ENCODE data around the gene SCFD2. TPM values are rescaled to one million over a fixed set of nuclear protein-coding genes. Genes with fewer than 3 reads are reported as not detected.

SCFD2 gene
- total and polyA plus RNA-seq, 4 donors = 4.3 to 28.8 (median 7.4) TPM

DNA sequence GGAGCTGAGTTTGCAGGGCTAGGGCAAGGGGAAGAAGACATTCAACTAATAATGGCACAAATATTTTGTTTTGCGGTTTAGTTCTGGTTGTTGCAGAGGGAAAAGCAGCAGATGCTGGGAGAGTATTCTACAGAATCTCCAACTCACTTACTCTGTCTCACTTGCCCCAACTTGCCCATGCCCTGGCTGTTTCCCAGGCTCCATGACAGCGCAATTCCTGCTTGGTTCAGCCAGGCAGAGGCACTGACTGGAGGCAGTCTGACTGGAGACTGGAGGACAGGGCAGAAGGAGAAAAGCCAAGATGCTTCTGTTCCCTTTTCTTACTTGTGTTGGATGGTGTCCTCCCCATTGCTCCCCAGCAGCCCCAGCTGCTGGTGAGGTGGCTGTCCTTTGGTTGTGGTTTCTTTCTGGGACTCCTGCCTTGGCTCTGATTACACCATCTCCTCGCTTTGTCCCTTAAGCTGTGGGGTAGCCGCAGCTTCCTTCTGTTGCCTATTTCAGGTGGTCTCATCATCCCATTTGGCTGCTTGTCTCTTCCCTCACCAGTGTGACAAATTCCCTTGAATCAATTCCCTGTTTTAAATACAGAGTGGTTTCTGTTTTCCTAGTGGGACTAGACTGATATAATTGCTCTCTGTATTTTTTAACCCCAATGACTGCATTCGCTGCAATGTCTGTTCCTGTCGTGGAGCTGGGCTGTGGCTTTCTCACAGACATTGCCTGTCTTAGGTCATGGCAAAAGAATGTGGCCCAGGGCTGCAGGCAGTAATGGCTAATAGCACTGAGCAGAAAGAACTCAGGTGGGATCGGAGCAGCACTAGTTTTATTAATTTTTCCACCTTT lies 527.9 kb downstream of the SCFD2 start:
- Histone ChIP-seq H3K27me3 (ENCODE audit: control insufficient read depth in 4 of 4, insufficient read depth in 4 of 4, low read length in 3 of 4) (no peaks in the 10 kb centered on the region), H3K4me3 (ENCODE audit: low read depth in 1 of 3, low read length in 3 of 3) (no peak overlapping the region), H3K36me3 (ENCODE audit: control insufficient read depth in 4 of 4, insufficient read depth in 3 of 4, low read depth in 1 of 4, low read length in 3 of 4) (no peaks in the 10 kb centered on the region), H3K27ac (ENCODE audit: low read depth in 1 of 2, low read length in 2 of 2) (no peak overlapping the region), H3K9me3 (ENCODE audit: control insufficient read depth in 4 of 4, low read length in 3 of 4) (no peaks in the 10 kb centered on the region), H3K4me1 (ENCODE audit: control insufficient read depth in 4 of 4, insufficient read depth in 4 of 4, low read length in 3 of 4) (no peaks in the 10 kb centered on the region), H3K9ac (ENCODE audit: low read depth in 1 of 2, low read length in 2 of 2) (no peak overlapping the region)
- no peak for TF ChIP-seq RXRA (IDR thresholded peaks at IDR 0.05)
- no peak for TF ChIP-seq HNF4G (IDR thresholded peaks at IDR 0.05)
- TF ChIP-seq REST (IDR thresholded peaks at IDR 0.05) = no peak
- TF ChIP-seq FOXA2 (IDR thresholded peaks at IDR 0.05) = no peak
- no peak for TF ChIP-seq RAD21 (IDR thresholded peaks at IDR 0.05)
- TF ChIP-seq TAF1 (conservative IDR thresholded peaks at IDR 0.05) = no peak
- no peak for TF ChIP-seq YY1 (IDR thresholded peaks at IDR 0.05)
- no peak for TF ChIP-seq EGR1 (IDR thresholded peaks at IDR 0.05; ENCODE audit: low read depth in 2 of 2)
- no peak for TF ChIP-seq FOXA1 (IDR thresholded peaks at IDR 0.05)
- no peak for TF ChIP-seq HNF4A (conservative IDR thresholded peaks at IDR 0.05)
- TF ChIP-seq, protein P1, sequence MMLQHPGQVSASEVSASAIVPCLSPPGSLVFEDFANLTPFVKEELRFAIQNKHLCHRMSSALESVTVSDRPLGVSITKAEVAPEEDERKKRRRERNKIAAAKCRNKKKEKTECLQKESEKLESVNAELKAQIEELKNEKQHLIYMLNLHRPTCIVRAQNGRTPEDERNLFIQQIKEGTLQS (IDR thresholded peaks at IDR 0.05) = no peak
- no peak for TF ChIP-seq CTCF (IDR thresholded peaks at IDR 0.05; ENCODE audit: low read depth, low read length, missing input control)
- no peak for TF ChIP-seq NR2F2 (IDR thresholded peaks at IDR 0.05)
- no peak for TF ChIP-seq SP1 (IDR thresholded peaks at IDR 0.05)
- TF ChIP-seq JUND (IDR thresholded peaks at IDR 0.05) = no peak
- TF ChIP-seq MAX (IDR thresholded peaks at IDR 0.05) = no peak
- no peak for TF ChIP-seq ZBTB33 (IDR thresholded peaks at IDR 0.05)
- no peak for TF ChIP-seq GABPA (IDR thresholded peaks at IDR 0.05 in 1 of 2, conservative IDR thresholded peaks at IDR 0.05 in 1 of 2)
- no peak for DNase-seq (ENCODE audit: low spot score)
- WGBS = 84% methylated on average over 7 of the region's 7 CpGs
